IMR-90 (cell line): Measurements from ENCODE around the gene DYSF. TPM values are rescaled to one million over a fixed set of nuclear protein-coding genes. Genes with fewer than 3 reads are reported as not detected.

ENCODE experiments used
- ATAC-seq: fragments of 200-7000 bp; cut with Tn5 transposase; 2 replicates; pipeline ENCODE4 v1.9.1; 2020; ENCODE audit warnings: low read depth, mild to moderate bottlenecking, moderate library complexity
- BruUV-seq: library from RNA; stranded (reverse); fragments of 400-500 nt; replicated peaks from 2 replicates; lab custom pipeline; 2021; lab: Mats Ljungman, UMichigan
- CTCF ChIA-PET: fragments of 300-600 bp; formaldehyde crosslinking; extraction: SDS; loops from one replicate; lab custom pipeline; 2021; ENCODE audit warnings: antibody characterized with exemption; lab: Yijun Ruan, JAX
- POLR2A ChIA-PET: fragments of 300-600 bp; sonication (Branson Sonifier 250); formaldehyde crosslinking; loops from one replicate; lab custom pipeline; 2022; ENCODE audit warnings: antibody characterized with exemption; ENCODE audit not compliant: unreplicated experiment; lab: Charles Lee
- DNase-seq: peaks from one replicate; pipeline ENCODE4 v3.0.0; 2013
- H2AFZ ChIP-seq: replicated peaks from 2 replicates; pipeline ENCODE3; 2013; ENCODE audit warnings: low read length, mild to moderate bottlenecking; ENCODE audit not compliant: poor library complexity
- H2AK5ac ChIP-seq: 2 replicates; pipeline ENCODE4 v1.6.1; 2013; ENCODE audit warnings: low read depth, low read length, inconsistent platforms
- H2AK9ac ChIP-seq: replicated peaks from 2 replicates; pipeline ENCODE3; 2013; ENCODE audit warnings: mild to moderate bottlenecking, low read depth, low read length, moderate library complexity; ENCODE audit not compliant: poor library complexity
- H2BK120ac ChIP-seq: 2 replicates; pipeline ENCODE4 v1.6.1; 2013; ENCODE audit warnings: low read depth, low read length, inconsistent platforms
- H2BK15ac ChIP-seq: 3 replicates; pipeline ENCODE4 v1.6.1; 2013; ENCODE audit warnings: low read depth, low read length, inconsistent platforms
- H2BK20ac ChIP-seq: 2 replicates; pipeline ENCODE4 v1.6.1; 2013; ENCODE audit warnings: low read depth, mild to moderate bottlenecking, inconsistent platforms, low read length, moderate library complexity
- H2BK5ac ChIP-seq: 2 replicates; pipeline ENCODE4 v1.6.1; 2013; ENCODE audit warnings: mild to moderate bottlenecking, low read depth, low read length, inconsistent platforms; ENCODE audit not compliant: poor library complexity, severe bottlenecking
- H3K14ac ChIP-seq: replicated peaks from 2 replicates; pipeline ENCODE4 v1.6.1; 2013; ENCODE audit warnings: low read depth, low read length, inconsistent platforms
- H3K18ac ChIP-seq: 2 replicates; pipeline ENCODE4 v1.6.1; 2013; ENCODE audit warnings: low read depth, low read length, control low read depth
- H3K23ac ChIP-seq: 2 replicates; pipeline ENCODE4 v1.6.1; 2013; ENCODE audit warnings: low read depth, low read length, inconsistent platforms
- H3K27ac ChIP-seq: 2 replicates; pipeline ENCODE4 v1.5.1; 2013; ENCODE audit warnings: mild to moderate bottlenecking, control low read depth, low read length; ENCODE audit not compliant: insufficient read depth
- H3K27me3 ChIP-seq: 2 replicates; pipeline ENCODE4 v1.6.1; 2013; ENCODE audit warnings: low read length; ENCODE audit not compliant: control insufficient read depth, insufficient read depth
- H3K36me3 ChIP-seq: 2 replicates; pipeline ENCODE4 v1.6.1; 2013; ENCODE audit warnings: low read length, mixed read lengths; ENCODE audit not compliant: control insufficient read depth, insufficient read depth
- H3K4ac ChIP-seq: 2 replicates; pipeline ENCODE4 v1.6.1; 2013; ENCODE audit warnings: low read depth, low read length, inconsistent platforms
- H3K4me1 ChIP-seq: 2 replicates; pipeline ENCODE4 v1.6.1; 2013; ENCODE audit warnings: low read length, mixed read lengths; ENCODE audit not compliant: control insufficient read depth, insufficient read depth
- H3K4me2 ChIP-seq: 2 replicates; pipeline ENCODE4 v1.6.1; 2013; ENCODE audit warnings: low read depth, mild to moderate bottlenecking, control low read depth, low read length, moderate library complexity
- H3K4me3 ChIP-seq: 2 replicates; pipeline ENCODE4 v1.5.1; 2013; ENCODE audit warnings: low read depth, mild to moderate bottlenecking, control low read depth, low read length, moderate library complexity; ENCODE audit not compliant: insufficient read depth
- H3K56ac ChIP-seq: 2 replicates; pipeline ENCODE4 v1.6.1; 2013; ENCODE audit warnings: low read length, inconsistent platforms; ENCODE audit not compliant: insufficient read depth; ENCODE audit errors: extremely low read depth
- H3K79me1 ChIP-seq, 2 experiments: 2 replicates each; pipeline ENCODE4 v1.6.1; 2013; ENCODE audit warnings: low read length in 2 of 2, inconsistent platforms in 1 of 2, low read depth in 1 of 2
- H3K9ac ChIP-seq: 2 replicates; pipeline ENCODE4 v1.6.1; 2013; ENCODE audit warnings: low read depth, low read length, control low read depth
- H3K9me1 ChIP-seq: 2 replicates; pipeline ENCODE4 v1.6.1; 2013; ENCODE audit warnings: low read length, inconsistent platforms; ENCODE audit not compliant: insufficient read depth
- H3K9me3 ChIP-seq: 2 replicates; pipeline ENCODE4 v1.6.1; 2013; ENCODE audit warnings: low read length; ENCODE audit not compliant: control insufficient read depth, insufficient read depth
- H4K20me1 ChIP-seq: 2 replicates; pipeline ENCODE4 v1.6.1; 2013; ENCODE audit warnings: low read length, inconsistent platforms; ENCODE audit not compliant: insufficient read depth
- H4K5ac ChIP-seq: 2 replicates; pipeline ENCODE4 v1.6.1; 2013; ENCODE audit warnings: mild to moderate bottlenecking, low read depth, low read length, control low read depth
- H4K8ac ChIP-seq, 2 experiments: 2 replicates each; pipeline ENCODE4 v1.6.1; 2013; ENCODE audit warnings: low read depth in 2 of 2, low read length in 2 of 2, control low read depth in 1 of 2, inconsistent platforms in 1 of 2
- H4K91ac ChIP-seq: 2 replicates; pipeline ENCODE4 v1.6.1; 2013; ENCODE audit warnings: low read depth, low read length, inconsistent platforms; ENCODE audit not compliant: insufficient read depth
- BHLHE40 ChIP-seq: fragments of 150-350 bp; IDR thresholded peaks from 2 replicates; pipeline ENCODE4 v1.6.1; 2016; ENCODE audit warnings: mild to moderate bottlenecking, low read depth, low read length
- CHD1 ChIP-seq: IDR thresholded peaks from 2 replicates; pipeline ENCODE4 v1.6.1; 2012; ENCODE audit warnings: low read depth, low read length, improper control_type of control experiment
- MAFK ChIP-seq: IDR thresholded peaks from 2 replicates; pipeline ENCODE4 v1.6.1; 2012; ENCODE audit warnings: low read depth, low read length, improper control_type of control experiment
- RAD21 ChIP-seq: IDR thresholded peaks from 2 replicates; pipeline ENCODE4 v1.6.1; 2012; ENCODE audit warnings: low read length, improper control_type of control experiment
- WGBS, 2 experiments: methylation state at CpG; one replicate each; pipeline versions ENCODE4 v1.1.5 to v1.1.7; 2013; ENCODE audit warnings: missing lambda C conversion rate in 2 of 2; ENCODE audit not compliant: insufficient read length in 1 of 2; ENCODE audit errors: extremely low coverage in 2 of 2; 5-methylcytosine and 5-hydroxymethylcytosine counted together
- dilution Hi-C: fragments of 300-500 bp; cut with HindIII; formaldehyde crosslinking; loops from one replicate; pipeline ENCODE4 v1.14.3; 2018; ENCODE audit warnings: low sequenced_read_pairs; ENCODE audit not compliant: unreplicated experiment
- in situ Hi-C: fragments of 300-500 bp; cut with MboI; formaldehyde crosslinking; loops from 3 replicates; pipeline ENCODE4 v1.14.3; 2019; ENCODE audit warnings: low sequenced_read_pairs, inconsistent platforms, mixed read lengths
- intact Hi-C: fragments of 100-400 bp; cut with micrococcal nuclease; formaldehyde crosslinking; loops from 2 replicates; pipeline ENCODE4 v1.10.0; 2022
- polyA plus RNA-seq, 3 experiments: library from polyadenylated mRNA; depleted of rRNA; stranded (reverse); fragments of >200 nt; gene quantifications; 2 replicates each; pipeline ENCODE4 v1.2.3, GENCODE V29; 2012; ENCODE audit warnings: low replicate concordance in 1 of 3
- total RNA-seq: library from RNA; depleted of rRNA; stranded (reverse); fragments of >200 nt; gene quantifications from 2 replicates; pipeline ENCODE4 v1.2.3, GENCODE V29; 2012

Gene DYSF
- total and polyA plus RNA-seq, 2 of the 4 experiments (the other 2 are of a cell fraction): 0.09 to 0.18 TPM

- Histone ChIP-seq H3K4me3 (no peak overlapping the region), H3K4ac (no peak overlapping the region), H3K56ac (no peak overlapping the region), H3K23ac (no peak overlapping the region), H2BK20ac (no peak overlapping the region), H2BK5ac (no peak overlapping the region), H4K5ac (no peak overlapping the region), H3K36me3 (no peaks in the 10 kb centered on the region), H2AFZ (no peak overlapping the region), H2AK9ac (no peak overlapping the region), H3K14ac (no peak overlapping the region), H3K4me1 (no peaks in the 10 kb centered on the region), H3K9ac (no peak overlapping the region), H2BK15ac (no peak overlapping the region), H2AK5ac (no peak overlapping the region), H3K79me1 (no peaks in the 10 kb centered on the region), H3K9me1 (no peaks in the 10 kb centered on the region), H2BK120ac (no peak overlapping the region), H3K4me2 (no peak overlapping the region), H3K9me3 (no peaks in the 10 kb centered on the region), H3K27ac (no peak overlapping the region), H3K18ac (no peak overlapping the region), H4K20me1 (no peaks in the 10 kb centered on the region), H4K8ac (no peak overlapping the region), H4K91ac (no peak overlapping the region), H3K27me3 (peaks cover 10% of the 10 kb centered on the region)
- no peak for ATAC-seq
- in situ Hi-C loops (no loop called here), intact Hi-C loops (no loop called here), dilution Hi-C loops (no loop called here)
- ChIA-PET CTCF (no interaction called here), POLR2A (no interaction called here)
- no peak for DNase-seq
- no TSS peak for BruUV-seq
- no peak for TF ChIP-seq CHD1
- TF ChIP-seq MAFK: no peak
- TF ChIP-seq BHLHE40: no peak
- no peak for TF ChIP-seq RAD21
- 80% methylated on average over 1 of the region's 1 CpG; no CpG with 5 or more reads in 1 of the 2 experiments for WGBS, 2 experiments
Measured at GRCh38 chr2:71446505-71446904, 6.9 kb upstream of the DYSF start.
